HepG2 (cell line): ENCODE measurements around the gene IGFN1. TPM values are rescaled to one million over a fixed set of nuclear protein-coding genes. Genes with fewer than 3 reads are reported as not detected.

Experiments used
- ATAC-seq: fragments of 200-7000 bp; cut with Tn5 transposase; 3 replicates; pipeline ENCODE4 v1.9.1; 2020; ENCODE audit warnings: mild to moderate bottlenecking, moderate library complexity
- BruUV-seq: library from RNA; stranded (reverse); fragments of 400-500 nt; replicated peaks from 2 replicates; lab custom pipeline; 2021; lab: Mats Ljungman, UMichigan
- CTCF ChIA-PET: fragments of 300-600 bp; formaldehyde crosslinking; extraction: SDS; loops from one replicate; lab custom pipeline; 2021; ENCODE audit warnings: low total read pairs, inconsistent platforms, low intra/inter-chr PET ratio; lab: Yijun Ruan, JAX
- POLR2A ChIA-PET: fragments of 350-600 bp; sonication (Branson Sonifier 250); formaldehyde crosslinking; loops from one replicate; lab custom pipeline; 2020; ENCODE audit warnings: antibody characterized with exemption, inconsistent platforms; lab: Yijun Ruan, JAX
- DNase-seq: peaks from one replicate; pipeline ENCODE4 v3.0.0-alpha.2; 2015; ENCODE audit warnings: low spot score
- FAIRE-seq: peaks from 3 replicates; lab custom pipeline; 2011; peaks lifted over from hg19 to GRCh38; lab: Jason Lieb, UNC
- H2AFZ ChIP-seq: one replicate; pipeline ENCODE4 v1.6.1; 2011; ENCODE audit warnings: low read length, inconsistent platforms
- H3K27ac ChIP-seq: fragments of 300-600 bp; 3 replicates; pipeline ENCODE4 v1.8.0; 2011; ENCODE audit warnings: mixed run types, mild to moderate bottlenecking, mixed read lengths, low read length, inconsistent platforms; ENCODE audit not compliant: insufficient read depth; ENCODE audit errors: extremely low read length
- H3K27me3 ChIP-seq, 2 experiments: fragments of 200-600 bp in 1 of 2; 2 replicates in 1 of 2; 3 replicates in 1 of 2; pipeline versions ENCODE4 v1.6.0 to v1.8.0; 2011; ENCODE audit warnings: low read length in 2 of 2, mild to moderate bottlenecking in 2 of 2, moderate library complexity in 2 of 2, inconsistent platforms in 1 of 2; ENCODE audit not compliant: insufficient read depth in 2 of 2, control insufficient read depth in 1 of 2
- H3K36me3 ChIP-seq, 2 experiments: fragments of 200-600 bp in 1 of 2; replicated peaks in 1 of 2; 2 replicates in 1 of 2; 3 replicates in 1 of 2; pipeline versions ENCODE4 v1.5.1 to v1.8.0; 2011; ENCODE audit warnings: low read length in 2 of 2, inconsistent platforms in 1 of 2; ENCODE audit not compliant: insufficient read depth in 2 of 2, control insufficient read depth in 1 of 2
- H3K4me1 ChIP-seq: 2 replicates; pipeline ENCODE4 v1.5.1; 2012; ENCODE audit warnings: low read length, inconsistent platforms; ENCODE audit not compliant: insufficient read depth
- H3K4me2 ChIP-seq: 2 replicates; pipeline ENCODE4 v1.6.0; 2011; ENCODE audit warnings: low read depth, low read length, inconsistent platforms
- H3K4me3 ChIP-seq, 3 experiments: fragments of 200-600 bp in 1 of 3; sonication (generic), shearing (Covaris generic) in 1 of 3; replicated peaks in 1 of 3; 2 replicates each; pipeline ENCODE4 v1.5.1; 2011 to 2016; ENCODE audit warnings: low read length in 3 of 3, inconsistent platforms in 2 of 3, low read depth in 2 of 3, mild to moderate bottlenecking in 2 of 3, control low read depth in 1 of 3, mixed read lengths in 1 of 3; ENCODE audit not compliant: insufficient read depth in 1 of 3
- H3K79me2 ChIP-seq: one replicate; pipeline ENCODE4 v1.6.1; 2011; ENCODE audit warnings: low read length, inconsistent platforms; ENCODE audit not compliant: insufficient read depth
- H3K9ac ChIP-seq: 2 replicates; pipeline ENCODE4 v1.6.0; 2011; ENCODE audit warnings: mild to moderate bottlenecking, low read depth, low read length, inconsistent platforms; ENCODE audit not compliant: insufficient read depth
- H3K9me3 ChIP-seq: 2 replicates; pipeline ENCODE4 v1.5.1; 2012; ENCODE audit warnings: mild to moderate bottlenecking, low read length
- H4K20me1 ChIP-seq: 2 replicates; pipeline ENCODE4 v1.6.0; 2011; ENCODE audit warnings: inconsistent platforms, mild to moderate bottlenecking, low read length, moderate library complexity; ENCODE audit not compliant: insufficient read depth
- CENPT ChIP-seq: sonication (generic); formaldehyde crosslinking; IDR thresholded peaks from 2 replicates; pipeline ENCODE4 v1.8.0; 2022; ENCODE audit warnings: low read depth, mild to moderate bottlenecking, moderate library complexity, missing genetic modification reagents
- DNMT1 ChIP-seq: sonication (generic); formaldehyde crosslinking; IDR thresholded peaks from 2 replicates; pipeline ENCODE4 v1.5.1; 2020; ENCODE audit warnings: mild to moderate bottlenecking, missing genetic modification reagents
- HNRNPL ChIP-seq: fragments of 200-400 bp; formaldehyde crosslinking; IDR thresholded peaks from 2 replicates; pipeline ENCODE4 v1.6.1; 2017; ENCODE audit warnings: mild to moderate bottlenecking, low read depth, low read length
- KLF11 ChIP-seq: IDR thresholded peaks from 2 replicates; pipeline ENCODE4 v1.6.1; 2016; ENCODE audit warnings: missing compliant biosample characterization
- MAF1 ChIP-seq: sonication (generic); formaldehyde crosslinking; IDR thresholded peaks from 2 replicates; pipeline ENCODE4 v1.5.0; 2020; ENCODE audit warnings: missing genetic modification reagents, borderline replicate concordance
- NFE2 ChIP-seq: sonication (generic); formaldehyde crosslinking; IDR thresholded peaks from 2 replicates; pipeline ENCODE4 v1.4.0; 2020; ENCODE audit warnings: missing genetic modification reagents
- PHB2 ChIP-seq: fragments of 450-650 bp; IDR thresholded peaks from 2 replicates; pipeline ENCODE4 v1.6.1; 2018; ENCODE audit not compliant: partially characterized antibody
- TCF12 ChIP-seq, 2 experiments: fragments of 450-650 bp in 1 of 2; sonication (generic) in 1 of 2; formaldehyde crosslinking in 1 of 2; IDR thresholded peaks; 2 replicates each; pipeline versions ENCODE4 v1.6.1 to v1.8.0; 2017 to 2022; ENCODE audit warnings: antibody characterized with exemption in 1 of 2, mild to moderate bottlenecking in 1 of 2, missing genetic modification reagents in 1 of 2, moderate library complexity in 1 of 2
- YEATS4 ChIP-seq: sonication (generic); formaldehyde crosslinking; IDR thresholded peaks from 2 replicates; pipeline ENCODE4 v1.4.0; 2020; ENCODE audit warnings: missing genetic modification reagents, borderline replicate concordance
- ZKSCAN8 ChIP-seq: IDR thresholded peaks from 2 replicates; pipeline ENCODE4 v1.6.1; 2016; ENCODE audit warnings: borderline replicate concordance, missing genetic modification reagents, missing compliant biosample characterization
- ZNF24 ChIP-seq: fragments of 450-650 bp; IDR thresholded peaks from 2 replicates; pipeline ENCODE4 v1.6.1; 2017; ENCODE audit warnings: antibody characterized with exemption, mild to moderate bottlenecking
- ZNF331 ChIP-seq: sonication (generic); formaldehyde crosslinking; IDR thresholded peaks from 2 replicates; pipeline ENCODE4 v1.4.0; 2020; ENCODE audit warnings: missing genetic modification reagents
- ZNF562 ChIP-seq: sonication (generic); formaldehyde crosslinking; IDR thresholded peaks from 2 replicates; pipeline ENCODE4 v1.8.0; 2022; ENCODE audit warnings: missing genetic modification reagents, borderline replicate concordance
- WGBS: methylation state at CpG from one replicate; pipeline ENCODE4 v1.1.6; 2017; ENCODE audit warnings: low lambda C conversion rate; 5-methylcytosine and 5-hydroxymethylcytosine counted together
- in situ Hi-C: cut with HindIII; loops from 2 replicates; pipeline ENCODE4 v1.10.0; 2017; ENCODE audit warnings: low pct_unique_long_range_greater_than_20kb; ENCODE audit not compliant: extremely low pct_ligation_motif_present
- intact Hi-C: fragments of 100-400 bp; cut with micrococcal nuclease; formaldehyde crosslinking; loops from one replicate; pipeline ENCODE4 v1.10.0; 2022; ENCODE audit not compliant: unreplicated experiment
- polyA plus RNA-seq, 8 experiments: library from polyadenylated mRNA; depleted of rRNA in 3 of 8; stranded (reverse) in 7 of 8; unstranded in 1 of 8; fragments of >200 nt; fragmentation: Illumina TruSeq in 4 of 8; extraction: Trizol in 4 of 8; gene quantifications; 2 replicates each; pipeline versions ENCODE4 v1.2.1 to v1.2.3, GENCODE V29; 2011 to 2016; ENCODE audit warnings: low read depth in 4 of 8, missing spikeins in 1 of 8, mixed read lengths in 1 of 8; ENCODE audit not compliant: insufficient read depth in 1 of 8
- total RNA-seq, 5 experiments: library from RNA; depleted of rRNA; stranded (reverse); fragments of >200 nt; fragmentation: Illumina TruSeq; extraction: Trizol; gene quantifications; 2 replicates each; pipeline ENCODE4 v1.2.3, GENCODE V29; 2016; ENCODE audit warnings: low read depth in 1 of 5
- TF ChIP-seq, protein P1 (sequence below): sonication (generic); formaldehyde crosslinking; IDR thresholded peaks from 2 replicates; pipeline ENCODE4 v1.4.0; 2020; ENCODE audit warnings: missing genetic modification reagents

Gene IGFN1
- total and polyA plus RNA-seq, 2 of the 13 experiments (the other 11 are each of a cell fraction or from before 2014, with no cell fraction given), result 0.04 to 0.05 TPM

DNA sequence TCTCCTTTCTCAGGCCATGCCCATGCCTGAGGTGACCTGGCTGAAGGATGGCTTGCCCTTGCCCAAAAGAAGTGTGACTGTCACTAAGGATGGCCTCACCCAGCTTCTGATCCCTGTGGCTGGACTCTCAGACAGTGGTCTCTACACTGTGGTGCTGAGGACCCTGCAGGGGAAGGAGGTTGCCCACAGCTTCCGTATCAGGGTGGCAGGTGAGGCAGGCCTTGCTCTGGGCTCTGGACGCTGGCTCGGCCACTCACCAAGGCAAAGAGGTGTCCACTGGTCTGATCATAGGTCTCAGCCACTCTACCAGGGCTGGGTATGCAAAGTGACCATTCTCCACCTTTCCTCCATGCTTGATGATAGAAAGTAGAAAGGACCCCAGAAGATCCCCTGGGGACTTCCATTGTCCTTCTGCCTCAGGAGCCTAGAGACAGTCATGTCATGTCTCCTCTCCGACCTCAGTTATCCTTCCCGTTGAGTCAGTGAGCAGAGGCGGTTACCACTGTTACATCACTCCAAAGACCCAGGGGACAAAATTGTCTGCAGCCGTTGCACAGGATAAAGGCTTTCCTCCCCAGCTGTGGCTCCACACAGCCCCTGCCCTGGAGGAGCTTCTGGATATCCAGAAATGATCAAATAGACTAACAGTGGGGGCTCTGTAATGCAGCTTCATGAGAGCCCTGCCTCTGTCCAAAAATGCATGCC, 34.2 kb downstream of the IGFN1 start:
- Histone ChIP-seq H2AFZ (no peak overlapping the region), H3K4me1 (peaks cover 30% of the 10 kb centered on the region), H3K4me2 (no peak overlapping the region), H3K27me3 (peaks cover 10 to 42% of the 10 kb centered on the region in 2 experiments), H3K79me2 (no peaks in the 10 kb centered on the region), H3K9ac (no peak overlapping the region), H3K9me3 (no peaks in the 10 kb centered on the region), H3K4me3 (no peak overlapping the region), H3K36me3 (no peaks in the 10 kb centered on the region), H3K27ac (no peak overlapping the region), H4K20me1 (no peaks in the 10 kb centered on the region)
- intact Hi-C loops, result loop anchor here (5.0 kb wide), 1 partner anchor 98 kb away; the partner anchor contains the start of gene ASCL5
- FAIRE-seq (no peak), DNase-seq (no peak), ATAC-seq (no peak)
- BruUV-seq, result no TSS peak
- CTCF ChIA-PET, result interaction anchor here (0.8 kb wide), 1 partner anchor 76 kb away, joined by 3 read pairs; no protein-coding TSS in a partner anchor
- POLR2A ChIA-PET, result no interaction called here
- WGBS, result 46% methylated on average over 7 of the region's 7 CpGs
- no peak for TF ChIP-seq ZNF331
- TF ChIP-seq, protein P1, sequence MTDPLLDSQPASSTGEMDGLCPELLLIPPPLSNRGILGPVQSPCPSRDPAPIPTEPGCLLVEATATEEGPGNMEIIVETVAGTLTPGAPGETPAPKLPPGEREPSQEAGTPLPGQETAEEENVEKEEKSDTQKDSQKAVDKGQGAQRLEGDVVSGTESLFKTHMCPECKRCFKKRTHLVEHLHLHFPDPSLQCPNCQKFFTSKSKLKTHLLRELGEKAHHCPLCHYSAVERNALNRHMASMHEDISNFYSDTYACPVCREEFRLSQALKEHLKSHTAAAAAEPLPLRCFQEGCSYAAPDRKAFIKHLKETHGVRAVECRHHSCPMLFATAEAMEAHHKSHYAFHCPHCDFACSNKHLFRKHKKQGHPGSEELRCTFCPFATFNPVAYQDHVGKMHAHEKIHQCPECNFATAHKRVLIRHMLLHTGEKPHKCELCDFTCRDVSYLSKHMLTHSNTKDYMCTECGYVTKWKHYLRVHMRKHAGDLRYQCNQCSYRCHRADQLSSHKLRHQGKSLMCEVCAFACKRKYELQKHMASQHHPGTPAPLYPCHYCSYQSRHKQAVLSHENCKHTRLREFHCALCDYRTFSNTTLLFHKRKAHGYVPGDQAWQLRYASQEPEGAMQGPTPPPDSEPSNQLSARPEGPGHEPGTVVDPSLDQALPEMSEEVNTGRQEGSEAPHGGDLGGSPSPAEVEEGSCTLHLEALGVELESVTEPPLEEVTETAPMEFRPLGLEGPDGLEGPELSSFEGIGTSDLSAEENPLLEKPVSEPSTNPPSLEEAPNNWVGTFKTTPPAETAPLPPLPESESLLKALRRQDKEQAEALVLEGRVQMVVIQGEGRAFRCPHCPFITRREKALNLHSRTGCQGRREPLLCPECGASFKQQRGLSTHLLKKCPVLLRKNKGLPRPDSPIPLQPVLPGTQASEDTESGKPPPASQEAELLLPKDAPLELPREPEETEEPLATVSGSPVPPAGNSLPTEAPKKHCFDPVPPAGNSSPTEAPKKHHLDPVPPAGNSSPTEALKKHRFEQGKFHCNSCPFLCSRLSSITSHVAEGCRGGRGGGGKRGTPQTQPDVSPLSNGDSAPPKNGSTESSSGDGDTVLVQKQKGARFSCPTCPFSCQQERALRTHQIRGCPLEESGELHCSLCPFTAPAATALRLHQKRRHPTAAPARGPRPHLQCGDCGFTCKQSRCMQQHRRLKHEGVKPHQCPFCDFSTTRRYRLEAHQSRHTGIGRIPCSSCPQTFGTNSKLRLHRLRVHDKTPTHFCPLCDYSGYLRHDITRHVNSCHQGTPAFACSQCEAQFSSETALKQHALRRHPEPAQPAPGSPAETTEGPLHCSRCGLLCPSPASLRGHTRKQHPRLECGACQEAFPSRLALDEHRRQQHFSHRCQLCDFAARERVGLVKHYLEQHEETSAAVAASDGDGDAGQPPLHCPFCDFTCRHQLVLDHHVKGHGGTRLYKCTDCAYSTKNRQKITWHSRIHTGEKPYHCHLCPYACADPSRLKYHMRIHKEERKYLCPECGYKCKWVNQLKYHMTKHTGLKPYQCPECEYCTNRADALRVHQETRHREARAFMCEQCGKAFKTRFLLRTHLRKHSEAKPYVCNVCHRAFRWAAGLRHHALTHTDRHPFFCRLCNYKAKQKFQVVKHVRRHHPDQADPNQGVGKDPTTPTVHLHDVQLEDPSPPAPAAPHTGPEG, result no peak
- no peak for TF ChIP-seq KLF11
- no peak for TF ChIP-seq ZNF562 (CRISPR knock-in tag)
- no peak for TF ChIP-seq HNRNPL
- TF ChIP-seq ZNF24, result no peak
- no peak for TF ChIP-seq MAF1
- TF ChIP-seq NFE2 (CRISPR knock-in tag), result no peak
- no peak for TF ChIP-seq CENPT
- TF ChIP-seq DNMT1 (CRISPR knock-in tag), result no peak
- TF ChIP-seq PHB2, result no peak
- TF ChIP-seq ZKSCAN8 (CRISPR knock-in tag), result no peak
- no peak for TF ChIP-seq TCF12 (IDR thresholded peaks at IDR 0.05)
- no peak for TF ChIP-seq TCF12 (CRISPR knock-in tag; IDR thresholded peaks at IDR 0.05)
- no peak for TF ChIP-seq YEATS4 (CRISPR knock-in tag)
- in situ Hi-C loops, result no loop called here
